Measurements from ENCODE around the gene FAM78B.

GRCh38 chr1:166036092-166036491 lies 130.7 kb downstream of the FAM78B start:
- TF ChIP-seq CTCF (IDR thresholded peaks at IDR 0.05) (no peak), POLR2AphosphoS5 (IDR thresholded peaks at IDR 0.05; ENCODE audit: low read depth, low read length) (no peak)
